Endothelial cell of umbilical vein (primary cell): ENCODE data around the gene COX5A. TPM values are rescaled to one million over a fixed set of nuclear protein-coding genes. Genes with fewer than 3 reads are reported as not detected.

Experiments
- BruUV-seq: library from RNA; stranded (reverse); fragments of 400-500 nt; replicated peaks from 2 replicates; lab custom pipeline; 2021; lab: Mats Ljungman, UMichigan
- CTCF ChIA-PET: fragments of 300-600, 350-600 bp; sonication (Branson Sonifier 250); formaldehyde crosslinking; loops from one replicate; lab custom pipeline; 2021; ENCODE audit warnings: antibody characterized with exemption, inconsistent platforms; lab: Charles Lee
- POLR2A ChIA-PET: fragments of 300-600, 350-600 bp; sonication (Branson Sonifier 250); formaldehyde crosslinking; loops from one replicate; lab custom pipeline; 2021; ENCODE audit warnings: antibody characterized with exemption, inconsistent platforms; lab: Charles Lee
- DNase-seq: peaks from one replicate; pipeline ENCODE4 v3.0.0-alpha.2; 2011; ENCODE audit warnings: low read depth, low spot score
- FAIRE-seq: peaks from 2 replicates; lab custom pipeline; 2011; peaks lifted over from hg19 to GRCh38; lab: Jason Lieb, UNC
- H2AFZ ChIP-seq: 2 replicates; pipeline ENCODE4 v1.6.0; 2012; ENCODE audit warnings: low read depth, low read length, control low read depth, inconsistent platforms
- H3K27ac ChIP-seq: 2 replicates; pipeline ENCODE4 v1.5.1; 2011; ENCODE audit warnings: low read depth, mild to moderate bottlenecking, control low read depth, low read length, moderate library complexity; ENCODE audit not compliant: insufficient read depth
- H3K27me3 ChIP-seq, 2 experiments: 2 replicates each; pipeline versions ENCODE4 v1.6.0 to v1.6.1; 2011; ENCODE audit warnings: low read length in 2 of 2, mixed read lengths in 1 of 2; ENCODE audit not compliant: control insufficient read depth in 2 of 2, insufficient read depth in 2 of 2
- H3K36me3 ChIP-seq, 2 experiments: 2 replicates in 1 of 2; 3 replicates in 1 of 2; pipeline ENCODE4 v1.5.1; 2011; ENCODE audit warnings: low read length in 2 of 2, mild to moderate bottlenecking in 1 of 2, moderate library complexity in 1 of 2; ENCODE audit not compliant: control insufficient read depth in 2 of 2, insufficient read depth in 2 of 2; ENCODE audit errors: extremely low read depth in 1 of 2
- H3K4me1 ChIP-seq: 3 replicates; pipeline ENCODE4 v1.5.1; 2011; ENCODE audit warnings: mild to moderate bottlenecking, low read length; ENCODE audit not compliant: control insufficient read depth, insufficient read depth; ENCODE audit errors: extremely low read depth
- H3K4me2 ChIP-seq: 2 replicates; pipeline ENCODE4 v1.6.1; 2011; ENCODE audit warnings: low read length, control low read depth, mixed read lengths; ENCODE audit not compliant: insufficient read depth
- H3K4me3 ChIP-seq, 3 experiments: fragments of 200-600 bp in 1 of 3; sonication (generic), shearing (Covaris generic) in 1 of 3; replicated peaks in 1 of 3; 2 replicates each; pipeline ENCODE4 v1.5.1; 2011 to 2016; ENCODE audit warnings: control low read depth in 3 of 3, low read length in 3 of 3, mild to moderate bottlenecking in 2 of 3, inconsistent platforms in 1 of 3, low read depth in 1 of 3, moderate library complexity in 1 of 3; ENCODE audit not compliant: insufficient read depth in 1 of 3
- H3K79me2 ChIP-seq: 2 replicates; pipeline ENCODE4 v1.6.0; 2012; ENCODE audit warnings: low read length, inconsistent platforms; ENCODE audit not compliant: control insufficient read depth, insufficient read depth
- H3K9ac ChIP-seq: replicated peaks from 2 replicates; pipeline ENCODE3; 2011; ENCODE audit warnings: low read length, control low read depth; ENCODE audit not compliant: insufficient read depth; ENCODE audit errors: extremely low read depth
- H3K9me1 ChIP-seq: replicated peaks from 3 replicates; pipeline ENCODE4 v1.6.0; 2011; ENCODE audit warnings: mild to moderate bottlenecking, low read length; ENCODE audit not compliant: control insufficient read depth, insufficient read depth; ENCODE audit errors: extremely low read depth
- H3K9me3 ChIP-seq: replicated peaks from 2 replicates; pipeline ENCODE4 v1.5.1; 2012; ENCODE audit warnings: low read length, inconsistent platforms; ENCODE audit not compliant: control insufficient read depth, insufficient read depth
- H4K20me1 ChIP-seq: replicated peaks from 2 replicates; pipeline ENCODE3; 2011; ENCODE audit warnings: mild to moderate bottlenecking, low read length; ENCODE audit not compliant: control insufficient read depth, insufficient read depth; ENCODE audit errors: extremely low read depth
- EZH2 ChIP-seq: IDR thresholded peaks from 2 replicates; pipeline ENCODE4 v1.6.1; 2012; ENCODE audit warnings: borderline replicate concordance, low read depth, mild to moderate bottlenecking, moderate library complexity, low read length, inconsistent platforms; ENCODE audit not compliant: severe bottlenecking
- FOS ChIP-seq: IDR thresholded peaks from 2 replicates; pipeline ENCODE4 v1.6.1; 2011; ENCODE audit warnings: mild to moderate bottlenecking, low read length, moderate library complexity, borderline replicate concordance; ENCODE audit not compliant: insufficient read depth
- JUN ChIP-seq: IDR thresholded peaks from 2 replicates; pipeline ENCODE4 v1.6.1; 2011; ENCODE audit warnings: borderline replicate concordance, low read depth; ENCODE audit not compliant: insufficient read length, insufficient read depth
- POLR2AphosphoS5 ChIP-seq: IDR thresholded peaks from 2 replicates; pipeline ENCODE4 v1.6.1; 2012; ENCODE audit warnings: low read depth, mild to moderate bottlenecking, control low read depth, low read length, moderate library complexity; ENCODE audit not compliant: insufficient read depth
- dilution Hi-C: fragments of 300-500 bp; cut with MboI; formaldehyde crosslinking; loops from one replicate; pipeline ENCODE4 v1.15.0; 2019; ENCODE audit warnings: low sequenced_read_pairs; ENCODE audit not compliant: extremely low pct_ligation_motif_present
- intact Hi-C: fragments of 100-400 bp; cut with micrococcal nuclease; formaldehyde crosslinking; loops from one replicate; pipeline ENCODE4 v1.10.0; 2022
- polyA plus RNA-seq, 4 experiments: library from polyadenylated mRNA; depleted of rRNA in 3 of 4; stranded (reverse) in 3 of 4; unstranded in 1 of 4; fragments of >200 nt; gene quantifications; 2 replicates each; pipeline versions ENCODE4 v1.2.1 to v1.2.3, GENCODE V29; 2011 to 2012; ENCODE audit warnings: missing spikeins in 1 of 4
- total RNA-seq: library from RNA; stranded (reverse); gene quantifications from 2 replicates; pipeline ENCODE4 v1.2.3, GENCODE V29; 2021
- TF ChIP-seq, protein P1 (sequence below), 2 donors: IDR thresholded peaks; 1 replicate in 1 of 2; 2 replicates in 1 of 2; pipeline ENCODE4 v1.5.1; 2011; ENCODE audit warnings: low read length in 2 of 2, mild to moderate bottlenecking in 2 of 2, moderate library complexity in 2 of 2, control low read depth in 1 of 2, inconsistent platforms in 1 of 2, low read depth in 1 of 2; ENCODE audit not compliant: insufficient read depth in 1 of 2; ENCODE audit errors: extremely low read depth in 1 of 2

Gene COX5A
- total and polyA plus RNA-seq, 2 donors (not counting 3 experiments of a cell fraction or from before 2014, with no cell fraction given) = 134 to 220 TPM

DNA sequence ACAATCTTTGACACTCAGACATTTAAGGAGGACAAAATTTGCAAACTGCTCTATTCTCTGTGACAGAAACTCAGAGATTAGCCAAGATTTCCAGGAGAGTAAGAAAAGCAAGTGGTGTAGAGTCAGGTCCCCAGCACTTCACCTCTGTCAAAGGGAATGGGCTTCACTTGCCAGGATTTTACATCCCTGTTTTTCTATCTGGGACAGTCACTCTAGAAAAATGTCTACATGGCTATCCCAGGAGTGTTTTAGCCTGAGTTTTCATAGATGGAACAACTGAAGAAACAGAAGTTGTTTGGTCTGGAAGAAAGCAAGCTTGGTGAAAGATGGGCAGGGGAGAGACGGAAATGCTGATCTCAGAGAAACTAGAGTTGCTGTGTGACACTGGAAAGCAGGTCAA is 34.2 kb downstream of the COX5A start:
- no peak for TF ChIP-seq POLR2AphosphoS5
- no TSS peak for BruUV-seq
- no peak overlapping the region for H3K9ac ChIP-seq
- H3K79me2 ChIP-seq = peaks cover 15% of the 10 kb centered on the region
- no peak overlapping the region for H3K4me2 ChIP-seq
- no peaks in the 10 kb centered on the region for H3K9me1 ChIP-seq
- no peaks in the 10 kb centered on the region for H4K20me1 ChIP-seq
- peaks cover 19 to 23% of the 10 kb centered on the region in 2 experiments for H3K36me3 ChIP-seq
- no peak overlapping the region for H3K27ac ChIP-seq
- ChIA-PET CTCF (interaction anchor here (0.7 to 1.3 kb wide), 3 partner anchors 14 to 133 kb away, joined by 3 to 7 read pairs (median 5); no protein-coding TSS in a partner anchor), POLR2A (interaction anchor here (0.7 kb wide), 1 partner anchor 84 kb away, joined by 4 read pairs; no protein-coding TSS in a partner anchor)
- no peaks in the 10 kb centered on the region for H3K27me3 ChIP-seq
- DNase-seq (no peak), FAIRE-seq (no peak)
- no peaks in the 10 kb centered on the region for H3K9me3 ChIP-seq
- H2AFZ ChIP-seq = no peak overlapping the region
- H3K4me3 ChIP-seq = no peak overlapping the region
- dilution Hi-C loops = no loop called here
- H3K4me1 ChIP-seq = peaks cover 11% of the 10 kb centered on the region
- intact Hi-C loops = no loop called here

DNA sequence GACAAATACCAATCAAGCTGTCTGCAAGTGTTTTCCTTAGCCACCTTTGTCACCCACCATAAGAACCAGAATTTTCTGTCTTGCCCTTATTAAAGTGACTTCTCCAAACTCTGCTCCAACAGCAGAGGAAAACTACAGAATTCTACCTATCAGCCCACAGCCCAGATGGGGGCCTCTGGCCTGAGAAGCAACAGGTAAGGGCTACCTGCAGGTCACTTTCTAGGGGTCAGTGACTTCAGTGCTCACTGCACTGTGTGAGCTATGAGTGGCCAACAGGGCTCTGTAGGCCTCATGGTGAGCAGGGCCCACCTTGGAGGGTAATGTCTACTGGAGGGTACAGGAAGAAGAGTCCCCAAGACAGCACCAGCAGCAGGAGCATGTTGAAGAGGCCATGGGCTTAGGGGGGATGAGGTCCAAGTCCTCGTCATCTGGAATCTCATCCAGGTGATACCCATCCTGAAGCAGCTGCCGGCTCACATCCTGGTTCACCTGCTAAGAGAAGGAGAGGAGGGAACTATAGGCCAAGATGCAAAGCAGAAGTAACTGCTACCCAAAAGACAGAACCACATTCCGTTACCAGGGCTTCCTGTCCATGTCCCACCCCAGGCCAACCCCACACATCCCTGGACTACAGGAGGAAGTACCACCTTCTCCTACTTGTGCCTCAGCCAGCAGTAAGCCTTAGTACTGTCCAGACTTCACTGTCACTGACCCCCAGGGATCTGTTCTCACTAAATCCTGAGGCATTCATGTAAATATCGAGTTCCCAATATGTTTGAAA is 35.4 kb downstream of the COX5A start:
- H3K4me2 ChIP-seq = no peak overlapping the region
- no peak overlapping the region for H2AFZ ChIP-seq
- H4K20me1 ChIP-seq = no peaks in the 10 kb centered on the region
- no TSS peak for BruUV-seq
- H3K36me3 ChIP-seq = peaks cover 22 to 23% of the 10 kb centered on the region in 2 experiments
- no peak overlapping the region for H3K27ac ChIP-seq
- no peaks in the 10 kb centered on the region for H3K9me1 ChIP-seq
- H3K27me3 ChIP-seq = no peaks in the 10 kb centered on the region
- TF ChIP-seq, protein P1, sequence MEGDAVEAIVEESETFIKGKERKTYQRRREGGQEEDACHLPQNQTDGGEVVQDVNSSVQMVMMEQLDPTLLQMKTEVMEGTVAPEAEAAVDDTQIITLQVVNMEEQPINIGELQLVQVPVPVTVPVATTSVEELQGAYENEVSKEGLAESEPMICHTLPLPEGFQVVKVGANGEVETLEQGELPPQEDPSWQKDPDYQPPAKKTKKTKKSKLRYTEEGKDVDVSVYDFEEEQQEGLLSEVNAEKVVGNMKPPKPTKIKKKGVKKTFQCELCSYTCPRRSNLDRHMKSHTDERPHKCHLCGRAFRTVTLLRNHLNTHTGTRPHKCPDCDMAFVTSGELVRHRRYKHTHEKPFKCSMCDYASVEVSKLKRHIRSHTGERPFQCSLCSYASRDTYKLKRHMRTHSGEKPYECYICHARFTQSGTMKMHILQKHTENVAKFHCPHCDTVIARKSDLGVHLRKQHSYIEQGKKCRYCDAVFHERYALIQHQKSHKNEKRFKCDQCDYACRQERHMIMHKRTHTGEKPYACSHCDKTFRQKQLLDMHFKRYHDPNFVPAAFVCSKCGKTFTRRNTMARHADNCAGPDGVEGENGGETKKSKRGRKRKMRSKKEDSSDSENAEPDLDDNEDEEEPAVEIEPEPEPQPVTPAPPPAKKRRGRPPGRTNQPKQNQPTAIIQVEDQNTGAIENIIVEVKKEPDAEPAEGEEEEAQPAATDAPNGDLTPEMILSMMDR (IDR thresholded peaks at IDR 0.05; ENCODE audit: extremely low read depth in 1 of 2, insufficient read depth in 1 of 2, low read depth in 1 of 2, low read length in 2 of 2) = no peak
- TF ChIP-seq EZH2 (no peak), JUN (no peak), FOS (no peak)
- H3K9me3 ChIP-seq = no peaks in the 10 kb centered on the region
- dilution Hi-C loops (no loop called here), intact Hi-C loops (no loop called here)
- H3K4me1 ChIP-seq = peaks cover 11% of the 10 kb centered on the region
- CTCF ChIA-PET = interaction anchor here (0.5 to 3.1 kb wide), 51 partner anchors 10 to 362 kb away, joined by 3 to 74 read pairs (median 6); partner anchors contain the start of genes ARID3B, COX5A, CPLX3 and CSK
- H3K4me3 ChIP-seq = no peak overlapping the region
- POLR2A ChIA-PET = no interaction called here
- DNase-seq (no peak), FAIRE-seq (no peak)
- H3K9ac ChIP-seq = no peak overlapping the region
- H3K79me2 ChIP-seq = peaks cover 15% of the 10 kb centered on the region
